Measurements from ENCODE around the gene ATAD3C.
"Not testable (repeated sequence)": the region's sequence is repeated elsewhere in the genome, so short reads cannot be mapped to it uniquely, and the experiment has no call there.

The ATAD3C gene

DNA sequence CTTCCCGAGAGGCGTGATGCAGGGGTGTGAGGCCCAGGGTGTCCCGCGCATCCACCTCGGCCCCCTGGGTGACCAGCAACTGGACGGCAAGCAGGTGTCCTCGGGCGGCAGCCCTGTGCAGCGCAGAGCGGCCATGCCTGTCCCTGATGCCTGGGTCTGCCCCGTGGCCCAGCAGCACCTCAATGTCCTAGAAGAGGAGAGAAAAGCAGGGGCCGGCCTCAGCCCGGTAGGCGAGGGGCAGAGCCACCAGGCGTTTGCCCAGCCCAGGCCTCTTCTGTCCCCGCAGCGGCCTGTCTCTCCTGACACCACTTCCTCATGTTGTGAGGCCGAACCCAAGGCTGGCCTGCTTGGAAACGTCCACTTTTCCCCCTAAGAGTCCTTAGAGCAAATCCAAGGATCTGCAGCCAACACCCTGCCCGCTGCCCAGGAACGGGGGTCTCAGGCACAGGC is 30.1 kb upstream of the ATAD3C start:
- no peak for DNase-seq

DNA sequence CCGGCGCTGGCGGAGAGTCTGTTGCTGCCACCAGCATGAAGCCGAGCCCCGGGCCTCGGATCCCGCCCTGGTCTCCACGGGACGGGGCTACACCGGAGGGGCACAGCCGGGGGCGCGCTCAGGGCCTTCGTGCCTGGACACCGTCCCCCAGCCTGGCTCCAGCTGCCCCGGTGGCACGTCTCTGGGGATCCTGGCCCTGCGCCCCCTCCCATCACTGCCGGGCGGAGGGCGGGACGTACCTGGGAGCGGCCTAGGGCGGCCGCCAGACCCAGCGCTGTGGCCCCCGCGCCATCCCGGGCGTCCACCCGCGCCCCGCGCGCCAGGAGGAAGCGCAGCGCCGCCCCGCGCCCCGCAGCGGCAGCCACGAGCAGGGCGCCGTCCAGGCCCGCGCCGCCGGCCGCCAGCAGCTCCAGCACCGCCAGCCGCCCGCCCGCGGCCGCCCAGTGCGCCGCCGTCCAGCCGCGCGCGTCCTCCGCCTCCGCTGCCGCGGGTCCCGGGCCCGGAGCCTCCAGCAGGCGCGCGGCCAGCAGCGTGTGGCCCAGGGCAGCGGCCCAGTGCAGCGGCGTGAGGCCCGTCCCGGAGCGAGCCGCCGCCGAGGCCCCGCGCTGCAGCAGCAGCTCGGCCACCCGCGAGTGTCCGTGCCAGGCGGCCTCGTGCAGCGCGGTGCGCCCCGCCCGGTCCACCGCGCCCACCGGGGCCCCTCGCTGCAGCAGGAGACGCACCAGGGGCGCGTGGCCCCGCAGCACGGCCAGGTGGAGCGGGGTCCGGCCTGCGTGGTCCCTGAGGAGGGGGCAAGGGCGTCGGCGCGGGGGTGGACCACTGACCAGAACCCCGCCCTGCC is 29.5 kb upstream of the ATAD3C start:
- DNase-seq: no peak

DNA sequence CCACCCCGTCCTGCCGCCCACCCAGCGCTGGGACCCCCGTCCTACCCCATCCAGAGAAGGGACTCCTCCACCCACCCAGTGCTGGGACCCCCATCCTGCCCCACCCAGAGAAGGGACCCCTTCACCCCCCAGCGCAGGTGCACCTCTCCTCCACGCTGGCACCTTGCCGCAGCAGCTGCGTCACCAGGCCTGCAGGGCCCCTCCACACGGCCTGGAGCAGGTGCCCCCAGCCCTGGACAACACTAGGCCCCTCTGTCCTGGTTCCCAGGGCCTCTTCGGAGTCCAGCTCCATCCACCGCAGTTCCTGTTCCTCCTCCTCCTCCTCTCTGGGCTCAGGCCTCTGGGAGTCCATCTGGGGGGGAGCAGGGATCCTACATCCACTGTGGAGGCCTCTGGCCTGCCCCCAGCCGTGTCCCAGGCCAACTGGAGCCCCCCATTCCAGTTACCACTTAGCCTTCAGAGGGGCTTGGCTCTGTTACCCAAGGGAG is 28.8 kb upstream of the ATAD3C start:
- DNase-seq: no peak

DNA sequence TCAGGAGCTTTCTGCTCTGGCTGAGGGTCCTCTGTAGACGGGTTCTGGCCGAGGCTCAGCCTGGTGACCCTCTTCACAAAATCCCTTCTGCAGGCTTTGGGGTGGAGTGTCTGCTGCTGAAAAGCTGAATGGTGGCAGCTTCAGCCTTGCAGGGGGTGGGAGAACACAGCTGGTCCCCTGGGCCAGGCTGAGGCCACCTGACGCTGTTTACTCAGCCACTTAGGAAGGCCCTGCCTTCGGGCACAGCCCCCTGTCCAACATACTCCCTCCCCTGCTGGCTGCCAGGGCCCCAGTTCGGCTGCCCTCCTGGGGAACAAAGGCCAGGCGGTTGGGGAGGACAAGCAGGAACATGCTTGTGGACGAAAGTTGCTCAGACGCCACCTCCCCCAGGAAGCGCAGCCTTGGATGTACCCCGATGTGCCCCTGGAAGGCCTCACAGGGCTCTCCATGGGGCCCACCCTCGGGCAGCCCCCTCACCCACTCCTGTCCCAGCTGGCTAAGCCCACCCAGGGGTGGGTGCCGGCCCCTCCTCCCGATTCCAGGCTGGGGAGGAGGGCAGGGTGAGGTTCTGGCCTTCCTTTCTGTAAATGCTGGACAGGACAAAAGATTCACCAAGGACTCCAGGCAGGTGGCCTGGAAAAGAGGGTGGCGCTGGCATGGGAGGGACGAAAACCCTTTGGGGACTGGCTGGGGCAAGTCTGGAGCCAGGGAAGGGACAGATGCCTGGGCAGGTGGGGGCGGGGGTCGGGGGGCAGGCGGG is 28.2 kb upstream of the ATAD3C start, which contains the start of gene ANKRD65:
ANKRD65 (minus strand) TSS at position 130 of the 760 bp plus-strand sequence. CDS start 271 bp downstream, outside the sequence.
- DNase-seq: no peak

DNA sequence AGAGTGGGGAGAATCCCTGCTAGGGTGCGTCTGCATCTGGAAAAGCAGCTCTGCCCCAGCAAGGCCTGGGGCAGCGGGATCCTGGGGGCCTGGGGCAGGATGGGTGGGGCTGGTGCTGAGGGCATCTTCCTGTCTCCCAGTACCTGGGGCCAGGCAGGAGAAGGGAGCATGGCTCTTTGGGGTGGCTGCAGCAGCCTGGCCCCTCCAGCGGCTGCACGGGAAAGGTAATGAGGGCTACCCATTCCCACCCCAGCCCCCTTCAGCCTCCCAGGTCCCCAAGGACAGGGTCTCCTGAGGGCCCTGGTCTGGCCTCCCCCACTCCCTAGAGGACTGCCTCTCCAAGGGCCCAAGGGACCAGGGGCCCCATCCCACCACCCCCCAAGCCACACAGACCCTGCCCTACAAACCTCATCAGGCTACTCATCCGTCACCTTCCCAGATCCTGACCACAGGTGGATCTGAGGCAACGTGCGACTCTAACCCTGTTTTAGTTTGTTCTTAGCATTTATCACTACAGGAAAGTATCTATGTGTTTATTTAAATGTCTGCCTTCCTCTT is 27.5 kb upstream of the ATAD3C start:
- DNase-seq: no peak

DNA sequence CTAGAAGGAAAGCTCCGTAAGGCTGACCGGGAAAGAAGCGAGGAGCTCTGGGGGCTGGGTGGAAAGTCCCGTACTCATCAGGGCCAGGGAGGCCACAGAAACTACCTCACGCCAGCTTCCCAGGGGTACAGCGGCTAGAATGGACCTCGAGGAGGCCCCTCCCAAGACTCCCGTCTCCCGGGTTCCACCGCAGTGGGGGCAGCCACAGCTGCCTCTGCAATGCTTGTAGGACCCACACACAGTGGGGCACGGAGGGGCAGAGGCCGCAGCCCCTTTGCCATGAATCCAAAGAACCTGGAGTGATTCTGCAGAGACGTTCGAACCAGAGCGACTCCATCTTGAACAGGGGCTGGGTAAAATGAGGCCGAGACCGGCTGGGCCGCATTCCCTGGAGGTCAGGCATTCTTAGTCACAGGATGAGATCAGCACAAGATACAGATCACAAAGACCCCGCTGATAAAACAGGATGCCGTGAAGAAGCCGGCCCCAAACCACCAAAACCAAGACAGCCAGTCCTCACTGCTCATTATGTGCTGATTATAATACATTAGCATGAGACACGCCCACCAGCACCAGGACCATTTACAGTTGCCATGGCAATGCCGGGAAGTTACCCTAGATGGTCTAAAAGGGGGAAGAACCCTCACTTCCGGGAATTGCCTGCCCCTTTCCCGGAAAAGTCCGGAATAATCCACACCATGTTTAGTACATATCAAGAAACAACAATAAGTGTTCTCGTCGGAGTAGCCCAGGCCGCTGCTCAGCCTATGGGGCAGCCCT is 26.8 kb upstream of the ATAD3C start:
- DNase-seq: no peak

DNA sequence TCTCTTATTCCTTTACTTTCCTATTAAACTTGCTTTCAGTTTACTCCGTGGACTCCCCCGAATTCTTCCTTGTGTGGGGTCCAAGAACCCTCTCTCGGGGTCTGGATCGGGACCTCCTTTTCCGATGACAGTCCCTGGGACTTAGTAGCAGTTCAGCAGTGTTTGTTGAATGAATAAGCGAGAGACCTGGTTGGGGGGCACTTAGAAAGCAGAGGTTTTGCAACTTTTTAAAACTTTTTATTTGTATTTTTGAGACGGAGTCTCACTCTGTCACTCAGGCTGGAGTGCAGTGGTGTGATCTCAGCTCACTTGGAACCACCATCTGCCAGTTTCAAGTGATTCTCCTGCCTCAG is 26.3 kb upstream of the ATAD3C start:
- no peak for DNase-seq

DNA sequence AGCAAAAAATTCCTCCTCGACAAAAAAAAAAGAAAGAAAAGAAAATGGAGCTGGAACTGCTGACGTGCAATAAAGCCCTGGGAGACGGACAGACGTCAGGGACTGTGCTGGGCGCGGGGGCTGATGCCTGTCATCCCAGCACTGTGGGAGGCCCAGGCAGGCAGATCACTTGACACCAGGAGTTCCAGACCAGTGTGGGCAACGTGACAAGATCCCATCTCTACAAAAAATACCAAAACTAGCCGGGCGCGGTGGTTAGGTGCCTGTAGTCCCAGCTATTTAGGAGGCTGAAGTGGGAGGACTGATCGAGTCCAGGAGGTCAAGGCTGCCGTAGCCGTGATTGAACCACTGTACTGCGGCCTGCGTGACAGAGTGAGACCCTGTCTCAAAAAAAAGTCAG is 24.8 kb upstream of the ATAD3C start:
- no peak for DNase-seq

DNA sequence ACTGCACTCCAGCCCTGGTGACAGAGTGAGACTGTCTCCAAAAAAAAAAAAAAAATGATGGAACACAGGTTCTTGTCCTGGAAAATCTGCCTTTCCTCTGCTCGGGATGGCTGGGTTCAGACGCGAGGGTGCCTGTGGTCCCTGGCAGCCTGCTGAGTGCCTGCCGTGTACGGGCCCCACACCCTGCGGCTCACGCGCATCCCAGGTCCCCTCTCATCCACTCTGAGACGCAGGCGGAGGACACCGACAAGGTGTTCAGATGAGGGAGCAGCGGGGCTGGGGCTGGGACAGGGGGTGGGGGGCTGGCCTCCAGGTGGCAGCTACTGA is 24.1 kb upstream of the ATAD3C start:
- DNase-seq: no peak

DNA sequence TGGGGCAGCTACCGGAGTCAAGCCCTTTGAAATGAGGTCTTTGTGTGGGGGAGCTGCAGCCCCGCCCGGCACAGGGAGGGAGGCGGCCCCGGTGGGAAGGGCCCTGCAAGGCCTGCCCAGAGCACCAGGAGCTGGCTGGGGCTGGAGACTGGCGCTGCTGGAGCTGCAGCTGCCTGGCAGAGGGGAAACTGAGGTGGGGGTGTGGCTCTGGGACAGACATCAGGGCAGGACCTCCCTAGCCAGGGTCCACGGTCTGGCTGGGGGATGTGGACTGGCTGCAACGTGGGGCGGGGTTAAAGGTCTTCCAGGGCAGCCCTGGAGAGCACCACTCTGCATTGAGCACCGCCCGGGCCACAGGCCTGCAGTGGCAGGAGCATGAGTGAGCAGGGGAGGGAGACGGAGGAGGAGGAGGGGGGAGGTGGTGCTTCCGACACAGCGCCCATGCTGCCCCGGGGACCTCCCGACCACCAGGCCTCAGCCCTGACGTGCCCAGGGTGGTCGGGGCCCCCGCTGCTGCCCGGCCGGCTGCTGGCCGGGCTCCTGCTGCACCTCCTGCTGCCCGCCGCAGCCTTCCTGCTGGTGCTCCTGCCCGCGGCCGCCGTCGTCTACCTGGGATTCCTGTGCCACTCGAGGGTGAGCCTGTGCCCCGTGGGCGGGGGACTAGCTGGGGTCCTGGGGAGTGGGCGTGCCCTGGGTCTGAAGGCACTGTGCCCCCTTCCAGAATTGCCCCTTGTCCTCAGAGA is 23.6 kb upstream of the ATAD3C start:
- DNase-seq: no peak

DNA sequence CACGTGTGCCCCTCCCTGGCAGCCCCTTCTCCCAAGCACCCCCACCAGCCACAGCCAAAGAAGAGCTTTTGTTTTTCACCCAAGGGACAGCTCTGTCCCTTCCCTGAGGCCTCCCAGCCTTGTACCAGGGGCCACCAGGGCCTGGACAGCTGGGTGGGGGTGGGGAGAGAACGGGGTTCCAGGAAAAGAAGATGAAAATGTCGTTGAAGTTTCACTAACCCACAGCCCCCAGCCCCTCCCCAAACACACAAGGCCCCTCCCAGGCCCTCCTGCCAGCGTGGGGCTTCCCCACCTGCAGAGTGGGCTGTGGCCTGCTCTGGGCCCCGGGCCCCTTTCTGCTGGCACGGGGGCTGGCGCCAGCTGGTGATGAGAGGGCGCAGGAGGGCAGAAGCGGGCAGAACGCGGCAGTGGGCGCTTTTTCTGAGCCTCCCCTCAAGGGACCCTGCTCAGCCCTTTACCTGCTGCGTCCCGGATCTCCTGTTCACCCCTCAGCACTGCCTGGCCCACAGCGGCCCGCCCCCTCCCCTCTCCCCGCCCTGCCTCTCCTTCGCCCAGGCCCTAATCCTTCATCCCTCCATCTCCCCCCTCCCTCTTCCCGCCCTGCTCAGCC is 22.9 kb upstream of the ATAD3C start:
- DNase-seq: no peak

DNA sequence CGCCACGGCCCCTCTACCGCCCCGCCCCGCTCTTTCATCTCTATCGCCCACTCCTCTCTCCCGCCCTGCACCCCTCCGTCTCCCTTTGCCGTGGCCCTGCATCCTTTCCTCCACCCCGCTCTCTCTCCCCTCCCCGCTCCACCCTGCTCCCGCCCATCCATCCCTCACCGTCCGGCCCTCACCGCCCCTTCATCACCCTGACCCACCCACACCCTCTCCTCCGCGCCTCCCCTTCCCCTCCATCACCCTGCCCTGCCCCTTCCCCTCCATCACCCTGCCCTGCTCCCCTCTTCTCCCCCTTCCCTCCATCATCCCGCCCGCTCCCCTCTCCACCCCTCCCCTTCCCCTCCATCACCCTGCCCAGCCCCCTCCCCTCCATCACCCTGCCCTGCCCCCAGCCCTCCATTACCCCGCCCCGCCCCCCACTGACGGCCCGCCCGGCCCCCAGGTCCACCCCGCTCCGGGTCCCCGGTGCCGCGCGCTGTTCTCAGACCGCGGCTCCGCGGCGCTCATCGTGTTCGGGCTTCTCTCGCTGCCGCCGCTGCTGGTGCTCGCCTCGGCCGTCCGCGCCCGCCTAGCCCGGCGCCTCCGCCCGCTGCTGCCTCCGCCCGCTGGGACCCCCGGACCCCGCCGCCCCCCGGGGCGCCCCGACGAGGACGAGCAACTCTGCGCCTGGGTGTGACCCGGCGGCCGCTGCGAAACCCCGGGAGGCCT is 22.2 kb upstream of the ATAD3C start:
- DNase-seq: no peak

DNA sequence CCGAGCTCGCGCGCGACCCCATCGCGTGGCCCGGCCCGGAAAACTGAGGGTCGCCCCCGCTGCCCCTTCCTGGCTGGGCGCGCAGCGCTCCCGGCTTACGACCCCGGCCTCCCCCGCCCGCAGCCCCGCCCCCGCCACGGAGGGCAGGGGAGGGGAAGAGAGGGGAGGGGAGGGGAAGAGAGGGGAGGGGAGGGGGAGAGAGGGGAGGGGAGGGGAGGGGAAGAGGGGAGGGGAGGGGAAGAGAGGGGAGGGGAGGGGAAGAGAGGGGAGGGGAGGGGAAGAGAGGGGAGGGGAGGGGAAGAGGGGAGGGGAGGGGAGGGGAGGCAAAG is 21.7 kb upstream of the ATAD3C start:
- DNase-seq: no peak

DNA sequence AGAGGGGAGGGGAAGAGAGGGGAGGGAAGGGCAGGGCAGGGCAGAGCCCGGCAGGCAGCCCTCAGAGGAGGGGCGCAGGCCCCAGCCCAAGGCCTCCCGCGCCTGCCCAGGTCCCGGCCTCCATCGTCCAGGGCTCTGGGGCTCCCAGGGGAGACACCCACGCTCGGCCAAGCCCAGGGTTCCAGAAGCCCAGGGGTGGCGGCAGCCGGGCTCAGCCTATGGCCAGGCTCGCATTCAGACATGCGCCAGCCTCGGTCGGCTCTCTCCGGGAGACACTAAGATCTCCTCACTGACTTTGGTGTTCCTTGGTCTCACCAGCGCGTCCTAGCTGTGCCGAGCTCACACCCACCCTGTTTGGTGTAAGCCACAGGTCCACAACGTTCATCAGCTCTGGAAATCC is 21.3 kb upstream of the ATAD3C start:
- DNase-seq: no peak

DNA sequence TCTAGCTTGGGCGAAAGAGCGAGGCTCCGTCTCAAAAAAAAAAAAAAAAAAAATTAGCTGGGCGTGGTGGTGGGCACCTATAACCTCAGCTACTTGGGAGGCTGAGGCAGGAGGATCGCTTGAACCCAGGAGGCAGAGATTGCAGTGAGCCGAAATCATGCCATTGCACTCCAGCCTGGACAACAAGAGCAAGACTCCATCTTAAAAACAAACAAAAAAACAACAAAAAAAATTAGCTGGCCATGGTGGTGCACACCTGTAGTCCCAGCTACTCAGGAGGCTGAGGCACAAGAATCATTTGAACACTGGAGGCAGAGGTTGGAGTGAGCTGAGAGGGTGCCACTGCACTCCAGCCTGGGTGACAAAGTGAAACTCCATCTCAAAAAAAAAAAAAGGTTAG is 20.5 kb upstream of the ATAD3C start:
- not testable (repeated sequence) for DNase-seq

DNA sequence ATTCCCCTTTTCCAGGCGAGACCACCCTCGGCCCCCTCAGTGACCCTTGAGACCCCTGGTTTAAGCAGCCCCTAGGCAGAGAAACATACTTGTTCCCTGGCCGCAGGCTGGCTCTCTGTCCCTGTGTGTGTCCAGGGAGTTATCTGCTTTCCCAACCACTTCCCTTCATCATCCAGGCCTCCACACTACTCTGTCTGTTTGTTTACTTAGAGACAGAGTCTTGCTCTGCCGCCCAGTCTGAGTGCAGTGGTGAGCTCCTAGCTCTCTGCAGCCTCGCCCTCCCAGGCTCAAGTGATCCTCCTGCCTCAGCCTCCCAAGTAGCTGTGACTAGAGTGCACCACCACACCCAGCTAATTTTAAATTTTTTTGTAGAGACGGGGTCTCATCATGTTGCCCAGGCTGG is 19.8 kb upstream of the ATAD3C start:
- no peak for DNase-seq

DNA sequence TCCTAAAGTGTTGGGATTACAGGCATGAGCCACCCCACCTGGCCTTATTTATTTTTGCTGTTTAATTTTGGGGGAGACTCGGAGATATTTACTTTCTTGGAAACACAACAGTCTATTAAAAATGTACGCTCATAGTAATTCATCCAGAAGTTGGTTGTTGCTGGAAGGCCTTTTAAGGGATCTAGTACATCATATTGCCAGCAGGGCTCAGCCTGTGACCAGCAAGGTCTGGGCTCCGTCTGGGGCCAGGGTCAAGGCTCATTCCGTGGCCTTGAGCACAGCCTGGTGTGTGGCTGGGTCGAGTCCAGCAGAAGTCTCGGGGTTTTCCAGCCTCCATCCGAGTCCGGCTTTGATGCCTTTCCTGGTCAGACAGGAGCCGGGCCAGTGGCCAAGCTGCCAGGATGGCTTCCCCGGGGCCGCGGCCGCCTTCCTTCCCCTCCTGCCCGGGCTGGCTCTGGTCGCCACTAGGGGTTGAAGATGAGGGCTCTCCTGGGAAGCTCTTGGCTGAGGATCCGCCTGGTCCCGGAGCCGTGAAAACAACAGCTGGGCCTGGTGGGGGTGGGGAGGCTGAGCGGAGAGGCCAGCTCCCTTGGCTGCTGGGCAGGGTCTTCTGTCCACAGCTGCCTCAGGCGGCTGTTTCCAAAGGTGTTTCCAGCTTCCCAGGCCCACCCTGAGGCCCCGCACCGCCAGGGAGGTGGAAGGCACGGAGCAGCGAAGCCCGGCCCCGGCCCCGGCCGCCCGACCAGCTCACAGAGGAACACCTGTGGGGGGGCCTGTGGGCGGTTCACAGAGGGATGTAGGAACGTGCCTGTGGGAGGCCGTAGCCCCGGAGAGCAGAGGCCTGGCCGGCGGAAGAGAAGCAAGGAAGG is 19.1 kb upstream of the ATAD3C start:
- peak; percentile 8 for DNase-seq

DNA sequence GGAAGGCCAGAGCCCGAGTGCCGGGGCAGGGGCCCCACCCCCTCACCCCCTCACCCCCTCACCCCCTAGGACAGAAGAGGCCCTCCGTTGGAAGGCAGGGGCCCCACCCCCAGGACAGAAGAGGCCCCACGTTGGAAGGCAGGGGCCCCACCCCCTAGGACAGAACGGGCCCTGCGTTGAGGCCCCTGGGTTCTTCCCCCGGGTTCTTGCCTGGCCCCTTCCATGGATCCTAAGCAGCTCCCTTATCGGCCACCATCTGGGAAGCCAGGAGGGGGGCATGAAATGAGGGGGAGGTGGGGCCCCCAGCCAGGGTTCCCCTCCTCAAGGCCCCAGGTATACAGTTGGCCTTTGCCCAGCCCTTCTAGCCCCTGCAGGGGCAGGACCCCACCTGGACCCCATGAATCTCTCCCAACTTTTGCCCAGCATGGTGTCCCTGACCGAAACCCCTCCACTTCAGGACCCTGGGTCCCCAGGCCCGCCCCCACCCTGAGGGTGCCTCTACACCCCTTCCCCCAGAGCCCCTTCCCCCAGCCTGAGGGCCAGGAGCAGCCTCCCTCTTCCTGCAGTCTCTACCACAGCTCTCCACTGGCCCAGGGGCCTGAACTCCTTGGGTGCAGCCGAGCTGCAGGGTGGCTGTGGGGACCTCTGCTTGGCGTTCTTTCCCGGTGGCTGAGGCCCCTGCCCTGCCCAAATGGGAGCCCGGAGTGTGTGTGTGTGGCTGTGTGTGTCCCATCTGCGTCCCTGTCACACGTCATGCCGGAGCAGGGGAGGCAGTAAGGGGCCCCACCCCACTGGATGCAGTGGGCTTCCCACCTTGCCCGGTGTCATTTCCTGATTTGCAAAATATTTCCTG is 18.3 kb upstream of the ATAD3C start:
- no peak for DNase-seq

DNA sequence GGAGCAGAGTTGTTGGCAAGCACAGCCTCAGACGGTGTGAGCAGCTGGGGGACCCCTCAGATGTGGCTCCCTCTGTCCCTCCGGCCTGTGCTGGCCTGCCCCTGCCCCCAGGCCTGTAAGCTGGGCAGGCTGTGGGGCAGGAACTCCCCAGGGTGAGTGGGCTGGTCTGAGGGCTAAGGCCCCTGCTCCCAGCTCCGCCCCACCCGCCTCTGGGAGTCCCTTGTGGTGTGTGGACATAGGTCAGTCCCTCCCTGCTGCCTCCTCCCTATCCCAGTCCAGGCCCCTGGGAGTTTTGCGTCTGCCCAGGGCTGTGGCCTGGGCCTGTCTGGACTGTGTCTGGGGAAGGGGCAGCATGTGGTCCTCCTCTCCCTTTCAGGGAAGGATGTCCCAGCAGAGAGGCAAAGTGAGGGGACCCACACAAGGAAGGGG is 17.6 kb upstream of the ATAD3C start:
- no peak for DNase-seq
